ENCODE measurements around the gene DDR2.
"Not testable (repeated sequence)": the region's sequence is repeated elsewhere in the genome, so short reads cannot be mapped to it uniquely, and the experiment has no call there.

The DDR2 gene

GRCh38 chr1:162727493-162727892 lies 95.2 kb downstream of the DDR2 start:
- not testable (repeated sequence) for DNase-seq

GRCh38 chr1:162728573-162728972 lies 96.3 kb downstream of the DDR2 start:
- DNase-seq = no peak

GRCh38 chr1:162729195-162729774 lies 97.0 kb downstream of the DDR2 start:
- not testable (repeated sequence) for DNase-seq

GRCh38 chr1:162732094-162732493 lies 99.8 kb downstream of the DDR2 start:
- DNase-seq = no peak

GRCh38 chr1:162732566-162733335 lies 100.5 kb downstream of the DDR2 start:
- DNase-seq = no peak

GRCh38 chr1:162733336-162733590 lies 101.0 kb downstream of the DDR2 start:
- no peak for DNase-seq

- DNase-seq = no peak
Observed at GRCh38 chr1:162734047-162734446, 101.8 kb downstream of the DDR2 start.

- no peak for DNase-seq
Observed at GRCh38 chr1:162736184-162736583, 103.9 kb downstream of the DDR2 start.

GRCh38 chr1:162736633-162737067 lies 104.4 kb downstream of the DDR2 start:
- no peak for DNase-seq

- no peak for DNase-seq
Observed at GRCh38 chr1:162740755-162741154, 108.5 kb downstream of the DDR2 start.

- no peak for DNase-seq
Observed at GRCh38 chr1:162741574-162741973, 109.3 kb downstream of the DDR2 start.

GRCh38 chr1:162746264-162746942 lies 114.1 kb downstream of the DDR2 start:
- DNase-seq = not testable (repeated sequence)

- DNase-seq = no peak
Observed at GRCh38 chr1:162753001-162753658, 120.9 kb downstream of the DDR2 start.

- no peak for DNase-seq
Observed at GRCh38 chr1:162753998-162754585, 121.8 kb downstream of the DDR2 start.

- DNase-seq = no peak
Observed at GRCh38 chr1:162755306-162755705, 123.0 kb downstream of the DDR2 start.

- no peak for DNase-seq
Observed at GRCh38 chr1:162756523-162756922, 124.3 kb downstream of the DDR2 start.

GRCh38 chr1:162757476-162757875 lies 125.2 kb downstream of the DDR2 start:
- DNase-seq = no peak

GRCh38 chr1:162765788-162766187 lies 133.5 kb downstream of the DDR2 start:
- DNase-seq = no peak

GRCh38 chr1:162772571-162773154 lies 140.4 kb downstream of the DDR2 start:
- no peak for DNase-seq

- no peak for DNase-seq
Observed at GRCh38 chr1:162774007-162774406, 141.7 kb downstream of the DDR2 start.

GRCh38 chr1:162779043-162779442 lies 146.8 kb downstream of the DDR2 start:
- no peak for DNase-seq

- DNase-seq = no peak
Observed at GRCh38 chr1:162782671-162783070, 150.4 kb downstream of the DDR2 start.

GRCh38 chr1:162784926-162785325 lies 152.7 kb downstream of the DDR2 start:
- DNase-seq = not testable (repeated sequence)

All from hippocampal formation (tissue), 2 donors.